22Rv1 (cell line): ENCODE data around the gene MAN1B1.

Experiments
- ZFX ChIP-seq: fragments of 450-650 bp; IDR thresholded peaks from 2 replicates; pipeline ENCODE4 v1.6.1; 2017; ENCODE audit warnings: antibody characterized with exemption, borderline replicate concordance
- TF ChIP-seq, protein P1 (sequence below): fragments of 450-650 bp; IDR thresholded peaks from 2 replicates; pipeline ENCODE4 v1.5.1; 2017; ENCODE audit warnings: mild to moderate bottlenecking

- TF ChIP-seq, protein P1, sequence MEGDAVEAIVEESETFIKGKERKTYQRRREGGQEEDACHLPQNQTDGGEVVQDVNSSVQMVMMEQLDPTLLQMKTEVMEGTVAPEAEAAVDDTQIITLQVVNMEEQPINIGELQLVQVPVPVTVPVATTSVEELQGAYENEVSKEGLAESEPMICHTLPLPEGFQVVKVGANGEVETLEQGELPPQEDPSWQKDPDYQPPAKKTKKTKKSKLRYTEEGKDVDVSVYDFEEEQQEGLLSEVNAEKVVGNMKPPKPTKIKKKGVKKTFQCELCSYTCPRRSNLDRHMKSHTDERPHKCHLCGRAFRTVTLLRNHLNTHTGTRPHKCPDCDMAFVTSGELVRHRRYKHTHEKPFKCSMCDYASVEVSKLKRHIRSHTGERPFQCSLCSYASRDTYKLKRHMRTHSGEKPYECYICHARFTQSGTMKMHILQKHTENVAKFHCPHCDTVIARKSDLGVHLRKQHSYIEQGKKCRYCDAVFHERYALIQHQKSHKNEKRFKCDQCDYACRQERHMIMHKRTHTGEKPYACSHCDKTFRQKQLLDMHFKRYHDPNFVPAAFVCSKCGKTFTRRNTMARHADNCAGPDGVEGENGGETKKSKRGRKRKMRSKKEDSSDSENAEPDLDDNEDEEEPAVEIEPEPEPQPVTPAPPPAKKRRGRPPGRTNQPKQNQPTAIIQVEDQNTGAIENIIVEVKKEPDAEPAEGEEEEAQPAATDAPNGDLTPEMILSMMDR, result no peak
- no peak for TF ChIP-seq ZFX
Measured at GRCh38 chr9:137097761-137098462, 11.1 kb downstream of the MAN1B1 start.
